Adrenal gland (tissue), 5 donors: ENCODE measurements around the gene OR6K2.

Experiments used
- POLR2A ChIP-seq, 2 donors: fragments of 450-650 bp; IDR thresholded peaks; one replicate each; pipeline ENCODE4 v1.6.1; 2017; ENCODE audit warnings: antibody characterized with exemption in 2 of 2, mild to moderate bottlenecking in 2 of 2, moderate library complexity in 1 of 2
- TF ChIP-seq, protein P1 (sequence below), 6 experiments: fragments of 450-650 bp in 4 of 6; fragments of 200-600 bp in 2 of 6; sonication (generic) in 1 of 6; IDR thresholded peaks; 1 replicate in 5 of 6; 2 replicates in 1 of 6; pipeline versions ENCODE4 v1.5.1 to v1.8.0; 2016 to 2021; ENCODE audit warnings: antibody characterized with exemption in 6 of 6, mild to moderate bottlenecking in 2 of 6, moderate library complexity in 1 of 6
- donor health status: DM: no; HTN: no; CAD: no.

- TF ChIP-seq, protein P1, sequence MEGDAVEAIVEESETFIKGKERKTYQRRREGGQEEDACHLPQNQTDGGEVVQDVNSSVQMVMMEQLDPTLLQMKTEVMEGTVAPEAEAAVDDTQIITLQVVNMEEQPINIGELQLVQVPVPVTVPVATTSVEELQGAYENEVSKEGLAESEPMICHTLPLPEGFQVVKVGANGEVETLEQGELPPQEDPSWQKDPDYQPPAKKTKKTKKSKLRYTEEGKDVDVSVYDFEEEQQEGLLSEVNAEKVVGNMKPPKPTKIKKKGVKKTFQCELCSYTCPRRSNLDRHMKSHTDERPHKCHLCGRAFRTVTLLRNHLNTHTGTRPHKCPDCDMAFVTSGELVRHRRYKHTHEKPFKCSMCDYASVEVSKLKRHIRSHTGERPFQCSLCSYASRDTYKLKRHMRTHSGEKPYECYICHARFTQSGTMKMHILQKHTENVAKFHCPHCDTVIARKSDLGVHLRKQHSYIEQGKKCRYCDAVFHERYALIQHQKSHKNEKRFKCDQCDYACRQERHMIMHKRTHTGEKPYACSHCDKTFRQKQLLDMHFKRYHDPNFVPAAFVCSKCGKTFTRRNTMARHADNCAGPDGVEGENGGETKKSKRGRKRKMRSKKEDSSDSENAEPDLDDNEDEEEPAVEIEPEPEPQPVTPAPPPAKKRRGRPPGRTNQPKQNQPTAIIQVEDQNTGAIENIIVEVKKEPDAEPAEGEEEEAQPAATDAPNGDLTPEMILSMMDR (IDR thresholded peaks at IDR 0.05): no peak
- no peak for TF ChIP-seq POLR2A (IDR thresholded peaks at IDR 0.05)
Observed at GRCh38 chr1:158687037-158687436, 13.4 kb downstream of the OR6K2 start.
